HepG2 (cell line): ENCODE data around the gene EPO. TPM values are rescaled to one million over a fixed set of nuclear protein-coding genes. Genes with fewer than 3 reads are reported as not detected.

Experiments used
- ARHGAP35 ChIP-seq: sonication (generic); formaldehyde crosslinking; IDR thresholded peaks from 2 replicates; pipeline ENCODE4 v1.9.0; 2022; ENCODE audit warnings: mild to moderate bottlenecking, inconsistent platforms, moderate library complexity, missing genetic modification reagents, borderline replicate concordance
- BCL6 ChIP-seq: IDR thresholded peaks from 2 replicates; pipeline ENCODE4 v1.6.1; 2016; ENCODE audit warnings: missing genetic modification reagents, missing compliant biosample characterization
- CENPX ChIP-seq: sonication (generic); formaldehyde crosslinking; IDR thresholded peaks from 2 replicates; pipeline ENCODE4 v1.9.0; 2021; ENCODE audit warnings: mild to moderate bottlenecking, missing genetic modification reagents, moderate library complexity
- CHD4 ChIP-seq: fragments of 200-600 bp; sonication (generic); IDR thresholded peaks from 2 replicates; pipeline ENCODE4 v1.7.0; 2017; ENCODE audit warnings: mild to moderate bottlenecking, low read length, borderline replicate concordance
- EEA1 ChIP-seq: sonication (generic); formaldehyde crosslinking; IDR thresholded peaks from 2 replicates; pipeline ENCODE4 v1.5.1; 2020; ENCODE audit warnings: mild to moderate bottlenecking, missing genetic modification reagents, borderline replicate concordance
- FOXK1 ChIP-seq: sonication (generic); formaldehyde crosslinking; IDR thresholded peaks from 2 replicates; pipeline ENCODE4 v1.4.0; 2020; ENCODE audit warnings: low read depth, missing genetic modification reagents, borderline replicate concordance
- IKZF5 ChIP-seq: IDR thresholded peaks from 2 replicates; pipeline ENCODE4 v1.6.1; 2018; ENCODE audit warnings: missing genetic modification reagents, mild to moderate bottlenecking, missing compliant biosample characterization
- JUND ChIP-seq: sonication (generic); formaldehyde crosslinking; IDR thresholded peaks from 2 replicates; pipeline ENCODE4 v1.8.0; 2022; ENCODE audit warnings: mild to moderate bottlenecking, missing genetic modification reagents
- MAF1 ChIP-seq: sonication (generic); formaldehyde crosslinking; IDR thresholded peaks from 2 replicates; pipeline ENCODE4 v1.5.0; 2020; ENCODE audit warnings: missing genetic modification reagents, borderline replicate concordance
- PHF5A ChIP-seq: IDR thresholded peaks from one replicate; pipeline ENCODE4 v1.6.1; 2018; ENCODE audit warnings: low read depth, missing genetic modification reagents; ENCODE audit not compliant: unreplicated experiment
- RFX3 ChIP-seq: IDR thresholded peaks from 2 replicates; pipeline ENCODE4 v1.6.1; 2016; ENCODE audit warnings: missing biosample characterization, missing genetic modification reagents
- SOX5 ChIP-seq: IDR thresholded peaks from 2 replicates; pipeline ENCODE4 v1.6.1; 2016; ENCODE audit warnings: borderline replicate concordance
- SOX6 ChIP-seq, 2 experiments: fragments of 450-650 bp in 1 of 2; sonication (generic) in 1 of 2; formaldehyde crosslinking in 1 of 2; IDR thresholded peaks; 2 replicates each; pipeline versions ENCODE4 v1.4.0 to v1.6.1; 2017 to 2020; ENCODE audit warnings: antibody characterized with exemption in 1 of 2, mild to moderate bottlenecking in 1 of 2, missing genetic modification reagents in 1 of 2
- SP140L ChIP-seq: sonication (generic); formaldehyde crosslinking; IDR thresholded peaks from 2 replicates; pipeline ENCODE4 v1.4.0; 2020; ENCODE audit warnings: missing genetic modification reagents, borderline replicate concordance
- SP4 ChIP-seq: sonication (generic); formaldehyde crosslinking; IDR thresholded peaks from 2 replicates; pipeline ENCODE4 v1.8.1; 2023; ENCODE audit warnings: mild to moderate bottlenecking, missing genetic modification reagents
- TGIF2 ChIP-seq: IDR thresholded peaks from 2 replicates; pipeline ENCODE4 v1.6.1; 2016; ENCODE audit warnings: control low read depth, missing compliant biosample characterization
- ZEB1 ChIP-seq: IDR thresholded peaks from 2 replicates; pipeline ENCODE4 v1.6.1; 2012; ENCODE audit warnings: mild to moderate bottlenecking, low read depth, inconsistent platforms; ENCODE audit not compliant: insufficient replicate concordance
- ZMYM2 ChIP-seq: sonication (generic); formaldehyde crosslinking; IDR thresholded peaks from 2 replicates; pipeline ENCODE4 v1.8.0; 2022; ENCODE audit warnings: mild to moderate bottlenecking, missing genetic modification reagents
- ZNF256 ChIP-seq: sonication (generic); formaldehyde crosslinking; conservative IDR thresholded peaks from 2 replicates; pipeline ENCODE4 v1.4.0; 2020; ENCODE audit warnings: missing genetic modification reagents
- ZNF362 ChIP-seq: sonication (generic); formaldehyde crosslinking; IDR thresholded peaks from 2 replicates; pipeline ENCODE4 v1.4.0; 2020; ENCODE audit warnings: missing genetic modification reagents, mild to moderate bottlenecking, borderline replicate concordance
- ZNF646 ChIP-seq: sonication (generic); formaldehyde crosslinking; IDR thresholded peaks from 2 replicates; pipeline ENCODE4 v1.9.0; 2021; ENCODE audit warnings: mild to moderate bottlenecking, missing genetic modification reagents
- polyA plus RNA-seq, 8 experiments: library from polyadenylated mRNA; depleted of rRNA in 3 of 8; stranded (reverse) in 7 of 8; unstranded in 1 of 8; fragments of >200 nt; fragmentation: Illumina TruSeq in 4 of 8; extraction: Trizol in 4 of 8; gene quantifications; 2 replicates each; pipeline versions ENCODE4 v1.2.1 to v1.2.3, GENCODE V29; 2011 to 2016; ENCODE audit warnings: low read depth in 4 of 8, missing spikeins in 1 of 8, mixed read lengths in 1 of 8; ENCODE audit not compliant: insufficient read depth in 1 of 8
- total RNA-seq, 5 experiments: library from RNA; depleted of rRNA; stranded (reverse); fragments of >200 nt; fragmentation: Illumina TruSeq; extraction: Trizol; gene quantifications; 2 replicates each; pipeline ENCODE4 v1.2.3, GENCODE V29; 2016; ENCODE audit warnings: low read depth in 1 of 5

EPO gene
- total and polyA plus RNA-seq, 2 of the 13 experiments (the other 11 are each of a cell fraction or from before 2014, with no cell fraction given): 10.3 to 25.7 TPM

- peak; percentile 64; the same call in 1 of the 2 replicates for TF ChIP-seq IKZF5 (CRISPR knock-in tag)
- TF ChIP-seq CENPX: no peak
- TF ChIP-seq ARHGAP35 (CRISPR knock-in tag): no peak; the same call in 1 of the 2 replicates
- no peak for TF ChIP-seq RFX3 (CRISPR knock-in tag)
- TF ChIP-seq SOX6 (IDR thresholded peaks at IDR 0.05): no peak
- TF ChIP-seq SOX6 (CRISPR knock-in tag; IDR thresholded peaks at IDR 0.05): peak; percentile 80
- 0 out of 2 replicates have a peak, but pooled peaks have one; percentile 24 for TF ChIP-seq SP4 (CRISPR knock-in tag)
- TF ChIP-seq BCL6: peak; percentile 63; the same call in 1 of the 2 replicates
- TF ChIP-seq JUND (CRISPR knock-in tag): 0 out of 2 replicates have a peak, but pooled peaks have one; percentile 25
- no peak for TF ChIP-seq TGIF2 (CRISPR knock-in tag)
- peak; percentile 93 for TF ChIP-seq ZNF362 (CRISPR knock-in tag)
- TF ChIP-seq ZNF646 (CRISPR knock-in tag): no peak; the same call in 1 of the 2 replicates
- no peak for TF ChIP-seq MAF1 (CRISPR knock-in tag)
- peak; percentile 68; the same call in 1 of the 2 replicates for TF ChIP-seq SOX5 (CRISPR knock-in tag)
- TF ChIP-seq ZEB1: no peak
- no peak for TF ChIP-seq PHF5A (CRISPR knock-in tag)
- no peak for TF ChIP-seq EEA1
- no peak for TF ChIP-seq SP140L (CRISPR knock-in tag)
- TF ChIP-seq ZNF256 (CRISPR knock-in tag): no peak
- peak; percentile 94; the same call in 1 of the 2 replicates for TF ChIP-seq CHD4
- TF ChIP-seq ZMYM2 (CRISPR knock-in tag): peak; percentile 92
- TF ChIP-seq FOXK1: peak; percentile 42; the same call in 1 of the 2 replicates
These were observed 567 bp upstream of the EPO start (continued) for GRCh38 chr7:100719523-100720278.
